HepG2 (cell line): ENCODE data around the gene NFATC2. TPM values are rescaled to one million over a fixed set of nuclear protein-coding genes. Genes with fewer than 3 reads are reported as not detected.

Experiments used
- ADNP ChIP-seq: sonication (generic); formaldehyde crosslinking; IDR thresholded peaks from 2 replicates; pipeline ENCODE4 v1.4.0; 2020; ENCODE audit warnings: missing genetic modification reagents
- ASH2L ChIP-seq: fragments of 300-600, 200-600 bp; sonication (generic); IDR thresholded peaks from 2 replicates; pipeline ENCODE4 v1.7.0; 2017; ENCODE audit warnings: low read depth, mild to moderate bottlenecking, moderate library complexity, mixed read lengths, low read length; ENCODE audit not compliant: insufficient read length
- FOXA1 ChIP-seq, 2 experiments: fragments of 450-650 bp in 1 of 2; sonication (generic) in 1 of 2; formaldehyde crosslinking in 1 of 2; IDR thresholded peaks; 2 replicates each; pipeline versions ENCODE4 v1.4.0 to v1.6.1; 2016 to 2020; ENCODE audit warnings: missing genetic modification reagents in 1 of 2
- FOXP1 ChIP-seq, 2 experiments: fragments of 450-650 bp in 1 of 2; IDR thresholded peaks; 2 replicates each; pipeline ENCODE4 v1.6.1; 2017 to 2018; ENCODE audit warnings: antibody characterized with exemption in 1 of 2
- HNRNPLL ChIP-seq: fragments of 200-400 bp; formaldehyde crosslinking; IDR thresholded peaks from 2 replicates; pipeline ENCODE4 v1.6.1; 2017; ENCODE audit warnings: mild to moderate bottlenecking, low read depth, low read length; ENCODE audit not compliant: poor library complexity, severe bottlenecking
- IRX3 ChIP-seq: sonication (generic); formaldehyde crosslinking; IDR thresholded peaks from 2 replicates; pipeline ENCODE4 v1.8.1; 2023; ENCODE audit warnings: mild to moderate bottlenecking, low read depth, missing genetic modification reagents, borderline replicate concordance
- MAF1 ChIP-seq: sonication (generic); formaldehyde crosslinking; IDR thresholded peaks from 2 replicates; pipeline ENCODE4 v1.5.0; 2020; ENCODE audit warnings: missing genetic modification reagents, borderline replicate concordance
- MYC ChIP-seq: sonication (generic); formaldehyde crosslinking; IDR thresholded peaks from 2 replicates; pipeline ENCODE4 v1.9.0; 2021; ENCODE audit warnings: missing genetic modification reagents, borderline replicate concordance
- NFYC ChIP-seq: IDR thresholded peaks from 2 replicates; pipeline ENCODE4 v1.6.1; 2016; ENCODE audit warnings: missing genetic modification reagents, missing compliant biosample characterization
- NR3C1 ChIP-seq: sonication (generic); formaldehyde crosslinking; IDR thresholded peaks from 2 replicates; pipeline ENCODE4 v1.4.0; 2020; ENCODE audit warnings: missing genetic modification reagents
- TCF7L2 ChIP-seq: IDR thresholded peaks from 2 replicates; pipeline ENCODE4 v1.6.1; 2011; ENCODE audit warnings: mild to moderate bottlenecking, low read depth, low read length, moderate library complexity
- ZIK1 ChIP-seq: sonication (generic); formaldehyde crosslinking; IDR thresholded peaks from 2 replicates; pipeline ENCODE4 v1.5.0; 2020; ENCODE audit warnings: mild to moderate bottlenecking, low read depth, missing genetic modification reagents, borderline replicate concordance
- ZMYM3 ChIP-seq: sonication (generic); formaldehyde crosslinking; IDR thresholded peaks from 2 replicates; pipeline ENCODE4 v1.5.1; 2020; ENCODE audit warnings: mild to moderate bottlenecking, missing genetic modification reagents
- ZNF3 ChIP-seq: IDR thresholded peaks from 2 replicates; pipeline ENCODE4 v1.7.0; 2017; ENCODE audit warnings: inconsistent platforms
- ZNF343 ChIP-seq: sonication (generic); formaldehyde crosslinking; IDR thresholded peaks from 2 replicates; pipeline ENCODE4 v1.4.0; 2020; ENCODE audit warnings: mild to moderate bottlenecking, missing genetic modification reagents
- ZNF557 ChIP-seq: sonication (generic); formaldehyde crosslinking; IDR thresholded peaks from 2 replicates; pipeline ENCODE4 v1.4.0; 2020; ENCODE audit warnings: missing genetic modification reagents
- ZNF567 ChIP-seq: sonication (generic); formaldehyde crosslinking; IDR thresholded peaks from 2 replicates; pipeline ENCODE4 v1.8.1; 2023; ENCODE audit warnings: mild to moderate bottlenecking, missing genetic modification reagents, borderline replicate concordance
- ZNF75D ChIP-seq: sonication (generic); formaldehyde crosslinking; IDR thresholded peaks from 2 replicates; pipeline ENCODE4 v1.8.1; 2023; ENCODE audit warnings: missing genetic modification reagents, mild to moderate bottlenecking, borderline replicate concordance
- ZNF781 ChIP-seq: sonication (generic); formaldehyde crosslinking; IDR thresholded peaks from 2 replicates; pipeline ENCODE4 v1.5.1; 2020; ENCODE audit warnings: borderline replicate concordance, mild to moderate bottlenecking, missing genetic modification reagents; ENCODE audit errors: not compliant biosample characterization
- ZNF879 ChIP-seq: sonication (generic); formaldehyde crosslinking; IDR thresholded peaks from 2 replicates; pipeline ENCODE4 v1.8.1; 2023; ENCODE audit warnings: missing genetic modification reagents
- polyA plus RNA-seq, 8 experiments: library from polyadenylated mRNA; depleted of rRNA in 3 of 8; stranded (reverse) in 7 of 8; unstranded in 1 of 8; fragments of >200 nt; fragmentation: Illumina TruSeq in 4 of 8; extraction: Trizol in 4 of 8; gene quantifications; 2 replicates each; pipeline versions ENCODE4 v1.2.1 to v1.2.3, GENCODE V29; 2011 to 2016; ENCODE audit warnings: low read depth in 4 of 8, missing spikeins in 1 of 8, mixed read lengths in 1 of 8; ENCODE audit not compliant: insufficient read depth in 1 of 8
- total RNA-seq, 5 experiments: library from RNA; depleted of rRNA; stranded (reverse); fragments of >200 nt; fragmentation: Illumina TruSeq; extraction: Trizol; gene quantifications; 2 replicates each; pipeline ENCODE4 v1.2.3, GENCODE V29; 2016; ENCODE audit warnings: low read depth in 1 of 5
- TF ChIP-seq, protein P1 (sequence below): sonication (generic); formaldehyde crosslinking; IDR thresholded peaks from 2 replicates; pipeline ENCODE4 v1.5.0; 2020; ENCODE audit warnings: mild to moderate bottlenecking, missing genetic modification reagents, borderline replicate concordance
- TF ChIP-seq, protein P2 (sequence below): IDR thresholded peaks from 2 replicates; pipeline ENCODE4 v1.6.1; 2016
- TF ChIP-seq, protein P3 (sequence below): sonication (generic); formaldehyde crosslinking; IDR thresholded peaks from 2 replicates; pipeline ENCODE4 v1.5.1; 2020; ENCODE audit warnings: missing genetic modification reagents, mild to moderate bottlenecking, borderline replicate concordance

The NFATC2 gene
- total and polyA plus RNA-seq, 2 of the 13 experiments (the other 11 are each of a cell fraction or from before 2014, with no cell fraction given), result 1.9 to 3.3 TPM

DNA sequence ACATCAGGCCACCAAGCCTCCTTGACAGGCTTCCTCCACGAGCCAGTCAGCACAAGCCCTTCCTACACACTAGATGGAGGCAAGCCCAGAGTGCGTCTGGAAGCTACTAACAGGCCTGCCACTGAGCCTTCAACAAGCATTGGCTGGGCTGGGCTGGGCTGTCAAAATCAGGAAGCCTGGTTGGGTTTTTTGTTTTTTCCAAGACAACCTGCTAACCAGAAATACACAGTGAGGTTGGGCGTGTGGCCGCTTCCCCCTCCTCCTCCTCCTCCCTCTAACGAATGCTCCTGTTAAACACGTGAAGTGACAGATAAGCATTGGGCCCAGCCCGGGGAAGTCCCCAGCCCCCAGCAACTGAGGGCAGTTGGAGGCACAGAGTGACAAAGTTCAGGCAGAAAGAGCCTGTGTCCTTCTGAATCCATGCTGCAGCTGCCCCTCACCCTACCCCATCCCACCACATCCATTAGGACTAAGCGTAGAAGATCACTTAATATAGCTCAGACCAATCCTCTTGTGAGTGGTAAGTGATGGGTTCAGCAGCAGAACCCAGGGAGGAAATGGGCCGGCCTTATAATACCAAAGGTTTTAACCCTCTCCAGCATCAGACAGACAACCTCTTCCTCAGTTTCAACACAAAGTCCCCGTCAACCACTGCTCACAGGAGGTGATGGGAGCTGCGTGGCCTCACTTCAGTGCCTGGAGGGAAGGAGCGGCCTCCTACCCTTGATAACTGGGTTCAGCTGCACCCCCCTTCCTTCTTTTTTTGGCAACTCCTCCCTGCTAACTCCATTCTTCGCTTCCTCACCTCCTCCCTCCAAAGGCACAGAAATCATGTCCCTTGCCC is 1.1 kb downstream of the NFATC2 start (continued):
- TF ChIP-seq, protein P1, sequence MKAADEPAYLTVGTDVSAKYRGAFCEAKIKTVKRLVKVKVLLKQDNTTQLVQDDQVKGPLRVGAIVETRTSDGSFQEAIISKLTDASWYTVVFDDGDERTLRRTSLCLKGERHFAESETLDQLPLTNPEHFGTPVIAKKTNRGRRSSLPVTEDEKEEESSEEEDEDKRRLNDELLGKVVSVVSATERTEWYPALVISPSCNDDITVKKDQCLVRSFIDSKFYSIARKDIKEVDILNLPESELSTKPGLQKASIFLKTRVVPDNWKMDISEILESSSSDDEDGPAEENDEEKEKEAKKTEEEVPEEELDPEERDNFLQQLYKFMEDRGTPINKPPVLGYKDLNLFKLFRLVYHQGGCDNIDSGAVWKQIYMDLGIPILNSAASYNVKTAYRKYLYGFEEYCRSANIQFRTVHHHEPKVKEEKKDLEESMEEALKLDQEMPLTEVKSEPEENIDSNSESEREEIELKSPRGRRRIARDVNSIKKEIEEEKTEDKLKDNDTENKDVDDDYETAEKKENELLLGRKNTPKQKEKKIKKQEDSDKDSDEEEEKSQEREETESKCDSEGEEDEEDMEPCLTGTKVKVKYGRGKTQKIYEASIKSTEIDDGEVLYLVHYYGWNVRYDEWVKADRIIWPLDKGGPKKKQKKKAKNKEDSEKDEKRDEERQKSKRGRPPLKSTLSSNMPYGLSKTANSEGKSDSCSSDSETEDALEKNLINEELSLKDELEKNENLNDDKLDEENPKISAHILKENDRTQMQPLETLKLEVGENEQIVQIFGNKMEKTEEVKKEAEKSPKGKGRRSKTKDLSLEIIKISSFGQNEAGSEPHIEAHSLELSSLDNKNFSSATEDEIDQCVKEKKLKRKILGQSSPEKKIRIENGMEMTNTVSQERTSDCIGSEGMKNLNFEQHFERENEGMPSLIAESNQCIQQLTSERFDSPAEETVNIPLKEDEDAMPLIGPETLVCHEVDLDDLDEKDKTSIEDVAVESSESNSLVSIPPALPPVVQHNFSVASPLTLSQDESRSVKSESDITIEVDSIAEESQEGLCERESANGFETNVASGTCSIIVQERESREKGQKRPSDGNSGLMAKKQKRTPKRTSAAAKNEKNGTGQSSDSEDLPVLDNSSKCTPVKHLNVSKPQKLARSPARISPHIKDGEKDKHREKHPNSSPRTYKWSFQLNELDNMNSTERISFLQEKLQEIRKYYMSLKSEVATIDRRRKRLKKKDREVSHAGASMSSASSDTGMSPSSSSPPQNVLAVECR, result peak; percentile 90; the same call in 1 of the 2 replicates
- TF ChIP-seq ADNP (CRISPR knock-in tag) (no peak), TCF7L2 (no peak), ZNF567 (CRISPR knock-in tag) (no peak), ZNF75D (CRISPR knock-in tag) (no peak), ZNF781 (no peak), MYC (CRISPR knock-in tag) (peak; percentile 77; the same call in 1 of the 2 replicates), NFYC (CRISPR knock-in tag) (no peak; the same call in 1 of the 2 replicates), ZIK1 (CRISPR knock-in tag) (no peak), ZMYM3 (CRISPR knock-in tag) (peak; percentile 62), MAF1 (no peak), NR3C1 (no peak), HNRNPLL (no peak), ZNF557 (no peak), ZNF3 (CRISPR knock-in tag) (no peak), FOXA1 (IDR thresholded peaks at IDR 0.05) (no peak), FOXA1 (CRISPR knock-in tag; IDR thresholded peaks at IDR 0.05) (no peak; the same call in 1 of the 2 replicates), IRX3 (CRISPR knock-in tag) (0 out of 2 replicates have a peak, but pooled peaks have one; percentile 47), FOXP1 (IDR thresholded peaks at IDR 0.05) (no peak), FOXP1 (CRISPR knock-in tag; IDR thresholded peaks at IDR 0.05) (peak; percentile 12; the same call in 1 of the 2 replicates), ZNF879 (no peak), ASH2L (peak; percentile 79), ZNF343 (CRISPR knock-in tag) (no peak; the same call in 1 of the 2 replicates)
- TF ChIP-seq, protein P2, sequence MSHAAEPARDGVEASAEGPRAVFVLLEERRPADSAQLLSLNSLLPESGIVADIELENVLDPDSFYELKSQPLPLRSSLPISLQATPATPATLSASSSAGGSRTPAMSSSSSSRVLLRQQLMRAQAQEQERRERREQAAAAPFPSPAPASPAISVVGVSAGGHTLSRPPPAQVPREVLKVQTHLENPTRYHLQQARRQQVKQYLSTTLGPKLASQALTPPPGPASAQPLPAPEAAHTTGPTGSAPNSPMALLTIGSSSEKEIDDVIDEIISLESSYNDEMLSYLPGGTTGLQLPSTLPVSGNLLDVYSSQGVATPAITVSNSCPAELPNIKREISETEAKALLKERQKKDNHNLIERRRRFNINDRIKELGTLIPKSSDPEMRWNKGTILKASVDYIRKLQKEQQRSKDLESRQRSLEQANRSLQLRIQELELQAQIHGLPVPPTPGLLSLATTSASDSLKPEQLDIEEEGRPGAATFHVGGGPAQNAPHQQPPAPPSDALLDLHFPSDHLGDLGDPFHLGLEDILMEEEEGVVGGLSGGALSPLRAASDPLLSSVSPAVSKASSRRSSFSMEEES (CRISPR knock-in tag), result peak; percentile 86
- TF ChIP-seq, protein P3, sequence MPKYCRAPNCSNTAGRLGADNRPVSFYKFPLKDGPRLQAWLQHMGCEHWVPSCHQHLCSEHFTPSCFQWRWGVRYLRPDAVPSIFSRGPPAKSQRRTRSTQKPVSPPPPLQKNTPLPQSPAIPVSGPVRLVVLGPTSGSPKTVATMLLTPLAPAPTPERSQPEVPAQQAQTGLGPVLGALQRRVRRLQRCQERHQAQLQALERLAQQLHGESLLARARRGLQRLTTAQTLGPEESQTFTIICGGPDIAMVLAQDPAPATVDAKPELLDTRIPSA (CRISPR knock-in tag), result no peak
